RPMI8226 (cell line): ENCODE measurements around the gene CAPRIN1.

Experiments used
- DNase-seq: peaks from one replicate; pipeline ENCODE4 v3.0.0-alpha.2; 2015

CAPRIN1 gene

GRCh38 chr11:34148504-34149165 lies 97.1 kb downstream of the CAPRIN1 start:
- no peak for DNase-seq

- DNase-seq, result no peak
These were observed 97.7 kb downstream of the CAPRIN1 start for GRCh38 chr11:34149274-34149673.

GRCh38 chr11:34149786-34150185 lies 98.3 kb downstream of the CAPRIN1 start:
- no peak for DNase-seq

GRCh38 chr11:34150494-34151151 lies 99.1 kb downstream of the CAPRIN1 start:
- no peak for DNase-seq
